ENCODE data around the gene SLC2A3. TPM values are rescaled to one million over a fixed set of nuclear protein-coding genes. Genes with fewer than 3 reads are reported as not detected.

Gene SLC2A3
- total RNA-seq, 1 experiment from 2014 or later = 10.5 TPM

- no peaks in the 10 kb centered on the region for H3K36me3 ChIP-seq (ENCODE audit: control insufficient read depth in 1 of 2, insufficient read depth in 2 of 2, low read length in 2 of 2)
- CTCF ChIA-PET = no interaction called here
- ATAC-seq (no peak), DNase-seq (ENCODE audit: low read depth, low spot score) (no peak)
- peaks cover 2 to 10% of the 10 kb centered on the region in 2 experiments; a peak in 3 of 4 replicates for H3K4me1 ChIP-seq (ENCODE audit: control insufficient read depth in 1 of 2, insufficient read depth in 2 of 2, low read length in 2 of 2)
- H3K4me2 ChIP-seq (ENCODE audit: low read length) = no peak overlapping the region
- H3K27me3 ChIP-seq (ENCODE audit: insufficient read depth, low read length) = no peaks in the 10 kb centered on the region
- H3K27ac ChIP-seq (ENCODE audit: low read depth, low read length) = no peak overlapping the region
- RAD21 ChIA-PET (ENCODE audit: low non-redundant PET in 1 of 2, low total read pairs in 2 of 2, uncharacterized antibody in 2 of 2, unreplicated experiment in 2 of 2) = no interaction called here
- no TSS peak for BruUV-seq (replicated peaks)
- H3K9me2 ChIP-seq (ENCODE audit: insufficient read depth) = no peaks in the 10 kb centered on the region
- intact Hi-C loops (cut with micrococcal nuclease) = no loop called here
- H3K9ac ChIP-seq (ENCODE audit: low read length) = no peak overlapping the region
- TF ChIP-seq YY1 (IDR thresholded peaks at IDR 0.05; ENCODE audit: extremely low read depth, insufficient replicate concordance, low read depth, low read length) (no peak), ATF3 (IDR thresholded peaks at IDR 0.05) (no peak), SP1 (IDR thresholded peaks at IDR 0.05; ENCODE audit: low read depth) (no peak)
- no peaks in the 10 kb centered on the region for H3K9me3 ChIP-seq (ENCODE audit: control insufficient read depth in 1 of 2, insufficient read depth in 1 of 2, low read depth in 1 of 2, low read length in 2 of 2)
- H3K4me3 ChIP-seq (replicated peaks in 1 of 2; ENCODE audit: low read depth in 1 of 2, low read length in 2 of 2) = no peak overlapping the region
- no peaks in the 10 kb centered on the region for H3K79me2 ChIP-seq (ENCODE audit: insufficient read depth, low read length)
- peak overlapping the region; percentile 16 for H2AFZ ChIP-seq (ENCODE audit: low read depth, low read length, poor library complexity, severe bottlenecking)
- no peaks in the 10 kb centered on the region for H4K20me1 ChIP-seq (ENCODE audit: insufficient read depth)
- POLR2A ChIA-PET = no interaction called here
Observed at GRCh38 chr12:7940906-7941305, 4.9 kb upstream of the SLC2A3 start.

DNA sequence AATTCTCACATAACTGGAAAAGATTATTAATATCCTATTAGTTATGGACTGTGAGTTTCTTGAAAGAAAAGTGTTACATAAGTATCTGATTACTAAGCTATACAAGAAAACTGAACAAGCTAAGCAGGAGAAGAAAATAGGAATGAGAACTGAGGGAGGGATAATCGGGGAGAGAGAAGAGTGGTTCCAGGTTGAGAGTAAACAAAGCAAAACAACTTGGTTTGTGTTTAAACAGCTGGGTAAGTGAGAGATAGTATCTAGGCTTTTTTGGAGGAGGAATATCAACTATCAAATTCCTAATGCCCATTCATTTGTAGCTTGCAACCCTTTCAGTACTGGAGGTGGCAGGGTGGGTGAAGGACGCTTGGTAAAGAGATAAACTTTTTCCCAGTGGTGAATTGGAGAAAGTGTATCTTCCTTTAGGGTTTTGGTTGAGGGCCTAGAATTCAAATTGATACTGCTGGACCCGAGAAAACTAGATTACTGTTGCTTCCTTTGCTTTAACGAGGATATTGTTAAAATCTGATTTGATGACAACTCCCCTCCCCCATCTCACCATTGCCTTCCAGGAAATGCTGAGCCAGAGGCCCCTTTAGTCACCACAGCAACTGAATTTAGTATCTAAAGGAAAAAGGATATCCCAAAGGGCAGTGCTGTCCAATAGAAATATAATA, 2.0 kb upstream of the SLC2A3 start:
- CTCF ChIA-PET = interaction anchor here (1.0 kb wide), 1 partner anchor 23 kb away, joined by 4 read pairs; no protein-coding TSS in a partner anchor
- no peak for DNase-seq (ENCODE audit: low read depth, low spot score)

More for the DNA sequence above, 2.0 kb upstream of the SLC2A3 start:
- peak overlapping the region; percentile 85 for H2AFZ ChIP-seq (ENCODE audit: low read depth, low read length, poor library complexity, severe bottlenecking)
- peak overlapping the region; percentile 20; the same call in 1 of the 2 replicates for H3K4me2 ChIP-seq (ENCODE audit: low read length)
- peaks cover 2 to 20% of the 10 kb centered on the region in 2 experiments; a peak in 3 of 4 replicates for H3K4me1 ChIP-seq (ENCODE audit: control insufficient read depth in 1 of 2, insufficient read depth in 2 of 2, low read length in 2 of 2)
- no peak overlapping the region for H3K4me3 ChIP-seq (replicated peaks in 1 of 2; ENCODE audit: low read depth in 1 of 2, low read length in 2 of 2)
- H3K27ac ChIP-seq (ENCODE audit: low read depth, low read length) = no peak overlapping the region
- H3K9me3 ChIP-seq (ENCODE audit: control insufficient read depth in 1 of 2, insufficient read depth in 1 of 2, low read depth in 1 of 2, low read length in 2 of 2) = no peaks in the 10 kb centered on the region
- no peaks in the 10 kb centered on the region for H3K9me2 ChIP-seq (ENCODE audit: insufficient read depth)
- H3K36me3 ChIP-seq (ENCODE audit: control insufficient read depth in 1 of 2, insufficient read depth in 2 of 2, low read length in 2 of 2) = no peaks in the 10 kb centered on the region
- intact Hi-C loops (cut with micrococcal nuclease) = loop anchor here (10.0 kb wide), 1 partner anchor 137 kb away; no protein-coding TSS in a partner anchor
- no peak for TF ChIP-seq ZNF274 (IDR thresholded peaks at IDR 0.05; ENCODE audit: low read depth, low read length)
- TF ChIP-seq REST (IDR thresholded peaks at IDR 0.05; ENCODE audit: low read depth) = no peak
- TF ChIP-seq ELF1 (IDR thresholded peaks at IDR 0.05; ENCODE audit: borderline replicate concordance, low read depth) = no peak
- TF ChIP-seq, protein P1, sequence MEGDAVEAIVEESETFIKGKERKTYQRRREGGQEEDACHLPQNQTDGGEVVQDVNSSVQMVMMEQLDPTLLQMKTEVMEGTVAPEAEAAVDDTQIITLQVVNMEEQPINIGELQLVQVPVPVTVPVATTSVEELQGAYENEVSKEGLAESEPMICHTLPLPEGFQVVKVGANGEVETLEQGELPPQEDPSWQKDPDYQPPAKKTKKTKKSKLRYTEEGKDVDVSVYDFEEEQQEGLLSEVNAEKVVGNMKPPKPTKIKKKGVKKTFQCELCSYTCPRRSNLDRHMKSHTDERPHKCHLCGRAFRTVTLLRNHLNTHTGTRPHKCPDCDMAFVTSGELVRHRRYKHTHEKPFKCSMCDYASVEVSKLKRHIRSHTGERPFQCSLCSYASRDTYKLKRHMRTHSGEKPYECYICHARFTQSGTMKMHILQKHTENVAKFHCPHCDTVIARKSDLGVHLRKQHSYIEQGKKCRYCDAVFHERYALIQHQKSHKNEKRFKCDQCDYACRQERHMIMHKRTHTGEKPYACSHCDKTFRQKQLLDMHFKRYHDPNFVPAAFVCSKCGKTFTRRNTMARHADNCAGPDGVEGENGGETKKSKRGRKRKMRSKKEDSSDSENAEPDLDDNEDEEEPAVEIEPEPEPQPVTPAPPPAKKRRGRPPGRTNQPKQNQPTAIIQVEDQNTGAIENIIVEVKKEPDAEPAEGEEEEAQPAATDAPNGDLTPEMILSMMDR (IDR thresholded peaks at IDR 0.05 in 2 of 3, conservative IDR thresholded peaks at IDR 0.05 in 1 of 3; ENCODE audit: borderline replicate concordance in 1 of 3, insufficient read depth in 1 of 3, low read depth in 2 of 3, low read length in 2 of 3) = peak in 2 of 3 experiments; percentile 43 to 53; a peak in 4 of 6 replicates
- peak; percentile 35; the same call in 1 of the 2 replicates for ATAC-seq
- H3K27me3 ChIP-seq (ENCODE audit: insufficient read depth, low read length) = no peaks in the 10 kb centered on the region
- POLR2A ChIA-PET = no interaction called here
- no peaks in the 10 kb centered on the region for H3K79me2 ChIP-seq (ENCODE audit: insufficient read depth, low read length)
- no peaks in the 10 kb centered on the region for H4K20me1 ChIP-seq (ENCODE audit: insufficient read depth)
- RAD21 ChIA-PET (ENCODE audit: low non-redundant PET in 1 of 2, low total read pairs in 2 of 2, uncharacterized antibody in 2 of 2, unreplicated experiment in 2 of 2) = interaction anchor here in 1 of 2 experiments (0.6 kb wide), 1 partner anchor 17 kb away, joined by 3 read pairs; no protein-coding TSS in a partner anchor
- no TSS peak for BruUV-seq (replicated peaks)
- no peak overlapping the region for H3K9ac ChIP-seq (ENCODE audit: low read length)

All from HCT116 (cell line).